A673 (cell line): ENCODE results near the gene RIMS3. TPM values are rescaled to one million over a fixed set of nuclear protein-coding genes. Genes with fewer than 3 reads are reported as not detected.

ENCODE experiments used
- BruUV-seq: library from RNA; stranded (reverse); fragments of 400-500 nt; replicated peaks from 2 replicates; lab custom pipeline; 2021; lab: Mats Ljungman, UMichigan
- CTCF ChIA-PET: fragments of 300-600 bp; sonication (Branson Sonifier 250); formaldehyde crosslinking; loops from one replicate; lab custom pipeline; 2022; ENCODE audit warnings: antibody characterized with exemption; lab: Charles Lee
- POLR2A ChIA-PET: fragments of 300-600 bp; sonication (Branson Sonifier 250); formaldehyde crosslinking; loops from one replicate; lab custom pipeline; 2022; ENCODE audit warnings: antibody characterized with exemption; ENCODE audit not compliant: low non-redundant PET; lab: Charles Lee
- DNase-seq: peaks from one replicate; pipeline ENCODE4 v3.0.0-alpha.2; 2015; ENCODE audit warnings: low spot score
- H3K27ac ChIP-seq: fragments of 200-600 bp; sonication (generic); 2 replicates; pipeline ENCODE4 v1.5.1; 2016; ENCODE audit warnings: mixed run types, low read depth, mild to moderate bottlenecking, mixed read lengths, antibody characterized with exemption, low read length; ENCODE audit not compliant: poor library complexity, severe bottlenecking
- H3K27me3 ChIP-seq: fragments of 200-600 bp; sonication (generic); replicated peaks from 2 replicates; pipeline ENCODE4 v1.6.1; 2017; ENCODE audit warnings: mixed run types, low read depth, mild to moderate bottlenecking, mixed read lengths, antibody characterized with exemption, low read length; ENCODE audit not compliant: insufficient read depth, poor library complexity
- H3K36me3 ChIP-seq: fragments of 200-600 bp; sonication (generic); 2 replicates; pipeline ENCODE4 v1.6.1; 2016; ENCODE audit warnings: mixed run types, mild to moderate bottlenecking, mixed read lengths, antibody characterized with exemption, low read length; ENCODE audit not compliant: insufficient read depth, poor library complexity, severe bottlenecking
- H3K4me1 ChIP-seq: fragments of 200-600 bp; sonication (generic); 2 replicates; pipeline ENCODE4 v1.6.1; 2017; ENCODE audit warnings: mixed run types, mild to moderate bottlenecking, mixed read lengths, antibody characterized with exemption, low read length; ENCODE audit not compliant: insufficient read depth, poor library complexity, severe bottlenecking
- H3K4me3 ChIP-seq: fragments of 200-600 bp; sonication (generic); 2 replicates; pipeline ENCODE4 v1.5.1; 2016; ENCODE audit warnings: low read depth, mixed run types, mild to moderate bottlenecking, mixed read lengths, low read length; ENCODE audit not compliant: poor library complexity, severe bottlenecking
- H3K9me3 ChIP-seq: fragments of 200-600 bp; sonication (generic); 2 replicates; pipeline ENCODE4 v1.6.1; 2016; ENCODE audit warnings: mixed run types, low read depth, mild to moderate bottlenecking, mixed read lengths, antibody characterized with exemption, low read length; ENCODE audit not compliant: poor library complexity, severe bottlenecking
- CTCF ChIP-seq: fragments of 300-800, 200-600 bp; sonication (generic); conservative IDR thresholded peaks from 2 replicates; pipeline ENCODE4 v1.5.1; 2017; ENCODE audit warnings: low read depth, mild to moderate bottlenecking, antibody characterized with exemption, low read length, moderate library complexity, mixed read lengths
- EZH2 ChIP-seq: fragments of 200-600 bp; sonication (generic); IDR thresholded peaks from 2 replicates; pipeline ENCODE4 v1.6.1; 2017; ENCODE audit warnings: borderline replicate concordance, low read depth, mild to moderate bottlenecking, mixed read lengths, antibody characterized with exemption, low read length; ENCODE audit not compliant: poor library complexity, severe bottlenecking
- intact Hi-C: fragments of 100-400 bp; cut with micrococcal nuclease; formaldehyde crosslinking; loops from one replicate; pipeline ENCODE4 v1.10.0; 2022; ENCODE audit not compliant: unreplicated experiment
- total RNA-seq: library from RNA; stranded (reverse); gene quantifications from 2 replicates; pipeline ENCODE4 v1.2.3, GENCODE V29; 2021

Gene RIMS3
- total RNA-seq, 1 experiment from 2014 or later: 9.9 TPM

- Histone ChIP-seq H3K27ac (no peak overlapping the region), H3K4me3 (no peak overlapping the region), H3K9me3 (no peaks in the 10 kb centered on the region), H3K36me3 (no peaks in the 10 kb centered on the region), H3K4me1 (no peaks in the 10 kb centered on the region), H3K27me3 (no peaks in the 10 kb centered on the region)
- TF ChIP-seq CTCF: no peak
- TF ChIP-seq EZH2: no peak
- ChIA-PET CTCF (no interaction called here), POLR2A (no interaction called here)
- no TSS peak for BruUV-seq
- DNase-seq: no peak
- intact Hi-C loops: no loop called here
Measured at GRCh38 chr1:40634901-40635655, 30.4 kb downstream of the RIMS3 start.

- BruUV-seq: no TSS peak
- intact Hi-C loops: no loop called here
- no peaks in the 10 kb centered on the region for H3K36me3 ChIP-seq
- no peaks in the 10 kb centered on the region for H3K9me3 ChIP-seq
- no peak for DNase-seq
- no peak overlapping the region for H3K4me3 ChIP-seq
- no peak for TF ChIP-seq CTCF
- no peak for TF ChIP-seq EZH2
- H3K4me1 ChIP-seq: no peaks in the 10 kb centered on the region
- ChIA-PET POLR2A (no interaction called here), CTCF (no interaction called here)
- H3K27me3 ChIP-seq: no peaks in the 10 kb centered on the region
- H3K27ac ChIP-seq: no peak overlapping the region
Measured at GRCh38 chr1:40633931-40634376, 31.5 kb downstream of the RIMS3 start.

GRCh38 chr1:40633523-40633922 lies 32.0 kb downstream of the RIMS3 start:
- no peak overlapping the region for H3K4me3 ChIP-seq
- DNase-seq: no peak
- CTCF ChIA-PET: no interaction called here
- intact Hi-C loops: no loop called here
- no peaks in the 10 kb centered on the region for H3K36me3 ChIP-seq
- no TSS peak for BruUV-seq
- no peaks in the 10 kb centered on the region for H3K9me3 ChIP-seq
- H3K4me1 ChIP-seq: no peaks in the 10 kb centered on the region
- no peak overlapping the region for H3K27ac ChIP-seq
- POLR2A ChIA-PET: no interaction called here
- TF ChIP-seq CTCF (no peak), EZH2 (no peak)
- H3K27me3 ChIP-seq: no peaks in the 10 kb centered on the region
